KBM-7 (cell line): ENCODE results near the gene TBX15.

ENCODE experiments used
- DNase-seq: peaks from one replicate; pipeline ENCODE4 v3.0.0-alpha.2; 2015
- in situ Hi-C: fragments of 300-500 bp; cut with MboI; formaldehyde crosslinking; loops from 2 replicates; pipeline ENCODE4 v1.14.3; 2020; ENCODE audit warnings: low sequenced_read_pairs, low pct_unique_long_range_greater_than_20kb, mixed read lengths

TBX15 gene

GRCh38 chr1:118987468-118988185 is 516 bp downstream of the TBX15 start:
- in situ Hi-C loops = no loop called here
- DNase-seq = no peak

DNA sequence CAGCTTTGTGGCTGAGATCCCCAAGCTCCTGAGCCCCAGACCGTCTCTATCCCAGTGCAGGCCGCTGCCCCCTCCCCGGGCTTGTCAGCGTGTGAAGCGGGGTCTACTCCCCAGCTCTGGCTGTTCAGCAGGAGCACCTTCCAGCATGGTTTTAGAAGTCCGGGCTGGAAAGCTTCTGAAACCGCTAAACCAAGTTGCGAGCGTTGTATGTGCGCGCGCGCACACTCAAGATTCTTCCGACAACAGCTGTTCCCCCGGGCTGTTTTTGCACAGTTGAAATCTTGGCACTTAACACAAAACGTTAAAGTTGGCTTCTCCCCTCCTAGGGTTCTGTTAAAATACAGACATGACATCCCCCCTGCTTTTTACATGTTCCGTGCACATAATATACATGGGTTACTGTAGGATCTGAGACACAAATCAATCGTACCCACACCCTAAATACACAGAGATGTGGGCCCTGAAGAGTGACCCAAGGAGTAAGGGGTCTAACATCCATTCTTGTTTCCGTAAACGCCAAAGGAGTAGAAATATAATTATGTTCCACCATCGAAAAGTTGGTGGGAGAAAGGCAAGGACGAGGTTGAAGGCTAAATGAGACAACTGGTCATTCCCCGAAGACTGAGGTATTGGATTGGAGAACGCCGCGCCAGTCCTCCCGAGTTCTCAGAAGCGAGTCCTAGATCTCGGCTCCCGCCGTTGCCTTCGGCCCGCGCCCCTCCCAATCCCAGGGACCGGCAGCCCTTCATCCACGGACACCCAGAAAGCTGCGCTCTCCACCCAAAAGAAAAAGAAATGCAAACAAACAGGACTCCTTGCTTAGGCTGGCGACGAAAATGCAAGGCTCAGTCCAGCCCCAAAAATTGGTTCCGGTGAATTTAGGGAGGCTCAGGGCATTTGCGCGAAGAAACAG is 1.3 kb downstream of the TBX15 start:
- in situ Hi-C loops = no loop called here
- no peak for DNase-seq

DNA sequence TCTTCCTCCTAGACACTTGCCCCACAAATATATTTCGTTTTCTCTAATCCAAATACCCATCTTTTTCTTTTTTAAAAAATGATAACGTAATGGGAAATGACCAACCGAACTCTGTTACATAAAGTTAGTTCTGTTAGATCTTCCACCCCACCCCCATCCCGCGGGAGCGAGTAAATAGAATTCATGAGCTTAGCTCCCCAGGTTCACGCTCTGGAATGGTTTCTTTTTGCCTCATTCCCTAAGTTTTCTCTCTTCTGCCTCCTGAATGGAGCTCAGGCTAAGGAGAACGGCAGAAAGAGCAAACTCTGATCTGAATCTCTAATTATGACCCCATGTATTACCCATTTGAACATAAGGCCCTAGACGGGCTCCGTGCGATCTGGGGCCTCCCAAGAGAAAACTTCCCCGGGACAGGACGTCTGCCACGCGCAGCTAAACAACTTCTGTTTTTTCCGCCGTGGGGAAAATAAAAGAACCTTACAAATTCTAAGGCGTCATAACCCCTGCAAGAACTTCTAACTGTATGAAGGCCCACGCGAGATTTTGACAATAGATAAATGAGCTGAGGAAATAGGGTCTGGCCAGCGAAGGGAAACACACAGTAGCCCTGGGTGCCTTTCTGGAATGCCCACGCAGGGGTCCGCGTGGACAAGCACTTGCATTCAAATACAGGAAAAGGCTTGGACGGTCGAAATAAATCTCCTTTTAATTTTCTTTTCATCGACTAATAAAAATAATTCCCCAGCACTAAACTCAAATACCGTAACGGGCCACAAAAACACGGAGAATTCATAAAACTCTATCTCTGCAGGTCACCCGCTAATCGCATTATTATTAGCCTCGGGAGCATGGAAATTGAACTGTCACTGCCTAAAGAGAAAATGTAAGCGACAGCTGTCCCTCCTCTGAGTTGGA is 2.2 kb downstream of the TBX15 start:
- in situ Hi-C loops = no loop called here
- no peak for DNase-seq

GRCh38 chr1:118984722-118985639 is 3.2 kb downstream of the TBX15 start:
- in situ Hi-C loops = no loop called here
- no peak for DNase-seq

- in situ Hi-C loops = no loop called here
- DNase-seq = no peak
Observed at GRCh38 chr1:118984086-118984721, 3.9 kb downstream of the TBX15 start.

GRCh38 chr1:118983558-118984041 is 4.5 kb downstream of the TBX15 start:
- in situ Hi-C loops = no loop called here
- DNase-seq = no peak

DNA sequence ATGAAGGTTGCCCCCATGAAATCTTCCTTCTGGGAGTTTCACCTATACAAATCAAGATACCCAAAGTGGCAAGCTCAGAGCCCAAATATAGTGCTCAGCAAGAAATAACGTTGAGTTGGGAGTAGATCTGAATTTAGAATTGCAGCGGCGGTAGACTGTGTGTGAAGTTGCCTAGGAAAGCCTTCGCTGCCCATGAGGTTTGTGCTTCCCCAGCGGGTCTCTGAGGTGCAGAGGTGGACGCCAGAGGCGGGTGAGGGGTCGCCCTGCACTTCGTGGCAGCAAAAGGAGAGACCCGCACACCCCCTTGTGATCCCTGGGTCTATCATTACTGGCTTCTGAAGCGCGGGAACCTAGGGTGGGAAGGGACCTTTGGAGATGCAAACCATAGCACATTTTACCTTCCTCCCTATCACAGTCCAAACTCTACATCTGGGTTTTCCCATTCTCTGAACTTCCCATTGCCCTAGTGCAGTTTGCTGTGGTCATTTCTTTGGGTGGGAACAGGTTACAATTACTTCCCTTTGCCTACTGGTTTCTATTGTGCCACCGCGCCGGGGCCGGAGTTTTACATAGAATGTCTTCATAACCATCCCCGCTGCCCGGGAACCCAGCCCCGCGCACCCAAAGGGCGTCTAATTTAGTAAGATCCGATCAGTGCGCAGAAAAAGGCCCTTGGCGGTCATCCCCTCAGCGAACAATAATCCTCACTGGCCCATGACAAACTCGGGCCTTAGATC is 5.2 kb downstream of the TBX15 start:
- in situ Hi-C loops = no loop called here
- DNase-seq = no peak

GRCh38 chr1:118982266-118982665 is 5.9 kb downstream of the TBX15 start:
- no peak for DNase-seq
- in situ Hi-C loops = no loop called here

GRCh38 chr1:118981436-118981835 is 6.7 kb downstream of the TBX15 start:
- in situ Hi-C loops = no loop called here
- no peak for DNase-seq

DNA sequence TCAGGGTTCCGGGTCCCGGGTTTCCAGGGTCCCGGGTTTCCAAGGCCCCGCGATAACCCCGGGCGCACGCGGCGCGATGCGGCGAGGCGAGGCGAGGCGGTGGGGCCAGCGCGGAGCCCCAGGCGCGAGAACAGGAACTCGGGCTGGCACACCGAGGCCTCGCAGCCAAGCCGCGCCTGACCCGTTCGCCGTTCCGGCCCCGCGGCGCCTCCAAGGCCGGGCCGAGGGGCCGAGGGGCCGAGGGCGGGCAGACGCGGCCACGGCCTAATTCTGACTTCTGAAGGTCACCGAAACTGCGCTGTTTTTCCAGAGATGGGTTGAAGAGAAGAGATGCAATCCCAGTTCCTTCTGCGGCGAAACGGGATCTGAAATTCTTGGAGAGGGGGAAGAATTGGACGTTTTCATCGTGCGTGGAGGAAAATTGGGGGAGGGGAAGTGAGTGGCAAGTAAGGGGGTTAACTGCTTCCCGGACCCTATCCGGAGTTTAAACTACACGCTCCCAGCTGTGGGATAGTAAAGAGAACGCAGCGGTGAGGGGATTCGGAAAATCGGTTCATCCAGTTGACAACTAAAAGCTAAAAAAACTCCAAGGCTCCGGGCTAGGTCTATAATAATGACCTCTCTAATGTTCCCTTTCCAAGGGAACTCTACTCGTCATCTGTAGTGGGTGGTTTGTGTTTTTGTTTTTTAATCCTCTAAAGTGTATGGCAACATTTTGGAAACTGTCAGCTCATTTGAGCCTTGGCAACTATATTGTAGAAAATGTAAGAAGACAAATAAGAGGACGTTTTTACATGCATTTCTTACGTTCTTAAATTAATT is 8.2 kb downstream of the TBX15 start:
- in situ Hi-C loops = no loop called here
- DNase-seq = no peak

DNA sequence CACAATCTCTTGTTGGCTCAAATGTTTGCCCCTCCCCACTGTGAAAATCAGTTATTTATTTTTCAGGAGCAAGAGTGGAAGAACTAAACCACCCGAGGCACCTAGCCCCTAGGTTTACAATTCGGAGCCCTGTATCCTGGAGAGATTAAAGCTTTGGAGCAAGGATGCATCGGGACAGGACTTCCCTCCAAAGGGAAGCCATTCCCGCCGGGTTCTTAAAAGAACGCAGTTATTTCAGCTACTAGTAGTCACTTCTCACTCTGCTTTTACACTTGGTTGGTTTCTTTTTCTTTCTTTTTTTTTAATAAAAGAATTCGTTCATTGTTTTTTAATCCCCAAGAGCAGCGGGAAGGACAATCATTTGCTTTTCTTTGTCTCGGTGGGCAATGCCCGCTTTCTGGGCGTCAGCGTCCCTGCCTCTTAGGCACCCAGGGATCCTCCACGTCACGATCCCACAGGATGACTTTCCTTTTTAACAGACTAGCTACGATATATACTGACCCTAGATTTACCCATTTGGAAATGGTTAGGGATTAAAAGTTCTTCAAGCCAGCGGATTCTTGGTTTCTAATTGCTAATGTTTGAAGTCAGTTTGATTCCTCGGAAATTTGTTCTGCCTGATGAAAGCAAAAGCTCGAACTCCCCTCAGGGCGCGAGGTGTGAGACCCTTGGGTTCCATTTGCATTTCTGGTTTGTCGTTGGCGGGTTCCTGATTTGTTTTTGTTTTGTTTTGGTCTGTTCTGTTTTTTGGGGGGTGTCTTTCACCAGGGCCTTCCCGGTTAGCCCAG is 9.0 kb downstream of the TBX15 start:
- DNase-seq = no peak
- in situ Hi-C loops = no loop called here

DNA sequence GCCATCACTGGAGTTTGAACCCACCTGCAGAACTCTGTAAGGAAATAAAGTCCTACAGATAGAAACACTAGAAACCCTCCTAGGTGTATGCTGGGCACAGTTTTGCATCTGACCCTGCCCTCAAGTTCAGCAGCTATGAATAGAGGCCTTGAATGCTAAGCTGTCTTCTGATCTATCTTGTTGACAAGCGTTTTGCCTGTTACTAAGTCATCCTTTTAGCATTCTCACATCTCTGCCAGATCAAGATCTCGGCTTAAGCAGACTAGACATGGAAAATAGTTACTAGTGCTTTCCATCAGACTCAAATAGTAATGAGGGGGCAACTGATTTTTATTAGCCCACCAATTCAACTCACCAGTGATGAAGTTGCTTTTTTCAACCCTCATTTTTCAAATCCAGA is 10.5 kb downstream of the TBX15 start:
- DNase-seq = no peak
- in situ Hi-C loops = no loop called here

- in situ Hi-C loops = no loop called here
- no peak for DNase-seq
Observed at GRCh38 chr1:118974661-118975060, 13.5 kb downstream of the TBX15 start.

DNA sequence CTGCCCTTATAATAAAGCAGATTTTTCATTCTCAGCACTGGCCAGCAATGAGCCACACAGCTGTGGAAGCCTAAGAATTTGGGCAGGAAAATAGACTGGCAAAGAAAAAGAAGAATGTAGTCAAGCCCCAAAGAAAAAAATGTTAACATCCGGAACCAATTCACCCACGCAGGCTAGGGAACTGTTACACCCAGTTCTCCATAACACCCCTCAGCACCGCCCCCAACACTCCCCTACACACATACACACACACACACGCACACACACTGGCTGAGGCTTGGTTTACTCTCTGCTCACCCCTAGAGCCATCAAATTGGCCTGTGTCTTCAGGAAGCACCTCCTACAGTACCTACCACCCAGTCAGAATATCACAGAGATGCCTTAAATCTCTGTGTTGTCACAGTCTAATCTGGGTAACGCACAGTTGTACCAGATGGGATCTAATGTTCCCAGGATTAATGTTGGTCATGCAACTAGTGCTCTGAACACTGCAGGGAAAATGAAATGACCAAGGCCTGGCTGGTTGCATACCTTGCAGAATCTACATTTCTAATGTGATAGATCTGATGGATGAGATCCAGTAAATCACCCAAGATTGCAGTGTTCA is 14.5 kb downstream of the TBX15 start:
- in situ Hi-C loops = no loop called here
- DNase-seq = no peak

GRCh38 chr1:118973032-118973431 is 15.1 kb downstream of the TBX15 start:
- no peak for DNase-seq
- in situ Hi-C loops = no loop called here
